ENCODE data around the gene FREM2. TPM values are rescaled to one million over a fixed set of nuclear protein-coding genes. Genes with fewer than 3 reads are reported as not detected.

FREM2 gene
- total RNA-seq, 1 donor from 2014 or later, result 2.8 TPM

- no peaks in the 10 kb centered on the region for H3K36me3 Mint-ChIP-seq (ENCODE audit: low read depth, unreplicated experiment)
- Histone ChIP-seq H3K9ac (ENCODE audit: low read length) (no peak overlapping the region), H3K27me3 (ENCODE audit: insufficient read depth, low read length) (no peaks in the 10 kb centered on the region), H2AFZ (ENCODE audit: low read depth, low read length) (no peak overlapping the region), H3K4me3 (ENCODE audit: insufficient read depth, low read depth, low read length) (no peak overlapping the region), H3K4me1 (ENCODE audit: insufficient read depth, low read length) (no peaks in the 10 kb centered on the region), H3K4me2 (ENCODE audit: low read length) (peak overlapping the region; percentile 42), H3K9me3 (ENCODE audit: insufficient read depth, low read depth, low read length) (no peaks in the 10 kb centered on the region), H4K20me1 (ENCODE audit: insufficient read depth, low read length) (no peaks in the 10 kb centered on the region), H3K79me2 (ENCODE audit: insufficient read depth, low read length) (no peaks in the 10 kb centered on the region), H3K36me3 (ENCODE audit: insufficient read depth, low read length) (no peaks in the 10 kb centered on the region), H3K27ac (ENCODE audit: low read depth, low read length) (no peak overlapping the region)
- no peak for DNase-seq (ENCODE audit: low read depth)
- no peak overlapping the region for H3K27ac Mint-ChIP-seq (ENCODE audit: unreplicated experiment)
- H3K27me3 Mint-ChIP-seq (ENCODE audit: low read depth, unreplicated experiment), result no peaks in the 10 kb centered on the region
- no peak for FAIRE-seq
- no peak for TF ChIP-seq CTCF (IDR thresholded peaks at IDR 0.05; ENCODE audit: insufficient read depth, low read depth, low read length)
- no peak for TF ChIP-seq EZH2 (IDR thresholded peaks at IDR 0.05; ENCODE audit: insufficient read depth, low read length)
- peaks cover 13% of the 10 kb centered on the region for H3K9me3 Mint-ChIP-seq (ENCODE audit: unreplicated experiment)
- peaks cover 8% of the 10 kb centered on the region for H3K4me1 Mint-ChIP-seq (ENCODE audit: low read depth, unreplicated experiment)
- no peak overlapping the region for H3K4me3 Mint-ChIP-seq (ENCODE audit: unreplicated experiment)
Measured at GRCh38 chr13:38804061-38804460, 117.2 kb downstream of the FREM2 start.

GRCh38 chr13:38804536-38804935 is 117.7 kb downstream of the FREM2 start:
- Mint-ChIP-seq H3K36me3 (ENCODE audit: low read depth, unreplicated experiment) (no peaks in the 10 kb centered on the region), H3K9me3 (ENCODE audit: unreplicated experiment) (peaks cover 15% of the 10 kb centered on the region), H3K4me3 (ENCODE audit: unreplicated experiment) (no peak overlapping the region), H3K4me1 (ENCODE audit: low read depth, unreplicated experiment) (peaks cover 8% of the 10 kb centered on the region), H3K27ac (ENCODE audit: unreplicated experiment) (no peak overlapping the region), H3K27me3 (ENCODE audit: low read depth, unreplicated experiment) (no peaks in the 10 kb centered on the region)
- TF ChIP-seq EZH2 (IDR thresholded peaks at IDR 0.05; ENCODE audit: insufficient read depth, low read length) (no peak), CTCF (IDR thresholded peaks at IDR 0.05; ENCODE audit: insufficient read depth, low read depth, low read length) (no peak)
- H3K27ac ChIP-seq (ENCODE audit: low read depth, low read length), result no peak overlapping the region
- no peaks in the 10 kb centered on the region for H3K9me3 ChIP-seq (ENCODE audit: insufficient read depth, low read depth, low read length)
- no peaks in the 10 kb centered on the region for H3K4me1 ChIP-seq (ENCODE audit: insufficient read depth, low read length)
- FAIRE-seq (no peak), DNase-seq (ENCODE audit: low read depth) (peak; percentile 66)
- no peak overlapping the region for H2AFZ ChIP-seq (ENCODE audit: low read depth, low read length)
- H3K79me2 ChIP-seq (ENCODE audit: insufficient read depth, low read length), result no peaks in the 10 kb centered on the region
- H3K27me3 ChIP-seq (ENCODE audit: insufficient read depth, low read length), result no peaks in the 10 kb centered on the region
- H3K9ac ChIP-seq (ENCODE audit: low read length), result no peak overlapping the region
- H3K4me3 ChIP-seq (ENCODE audit: insufficient read depth, low read depth, low read length), result no peak overlapping the region
- no peaks in the 10 kb centered on the region for H3K36me3 ChIP-seq (ENCODE audit: insufficient read depth, low read length)
- H4K20me1 ChIP-seq (ENCODE audit: insufficient read depth, low read length), result no peaks in the 10 kb centered on the region
- peak overlapping the region; percentile 42 for H3K4me2 ChIP-seq (ENCODE audit: low read length)

- Histone ChIP-seq H3K27ac (ENCODE audit: low read depth, low read length) (no peak overlapping the region), H3K36me3 (ENCODE audit: insufficient read depth, low read length) (no peaks in the 10 kb centered on the region), H3K4me3 (ENCODE audit: insufficient read depth, low read depth, low read length) (no peak overlapping the region), H2AFZ (ENCODE audit: low read depth, low read length) (no peak overlapping the region), H3K4me2 (ENCODE audit: low read length) (no peak overlapping the region), H3K9me3 (ENCODE audit: insufficient read depth, low read depth, low read length) (no peaks in the 10 kb centered on the region), H3K79me2 (ENCODE audit: insufficient read depth, low read length) (no peaks in the 10 kb centered on the region), H3K27me3 (ENCODE audit: insufficient read depth, low read length) (no peaks in the 10 kb centered on the region), H3K4me1 (ENCODE audit: insufficient read depth, low read length) (no peaks in the 10 kb centered on the region), H4K20me1 (ENCODE audit: insufficient read depth, low read length) (no peaks in the 10 kb centered on the region), H3K9ac (ENCODE audit: low read length) (no peak overlapping the region)
- Mint-ChIP-seq H3K4me3 (ENCODE audit: unreplicated experiment) (no peak overlapping the region), H3K9me3 (ENCODE audit: unreplicated experiment) (peaks cover under 1% of the 10 kb centered on the region), H3K4me1 (ENCODE audit: low read depth, unreplicated experiment) (peaks cover 11% of the 10 kb centered on the region), H3K27me3 (ENCODE audit: low read depth, unreplicated experiment) (no peaks in the 10 kb centered on the region), H3K36me3 (ENCODE audit: low read depth, unreplicated experiment) (no peaks in the 10 kb centered on the region), H3K27ac (ENCODE audit: unreplicated experiment) (no peak overlapping the region)
- FAIRE-seq (no peak), DNase-seq (ENCODE audit: low read depth) (no peak)
- TF ChIP-seq EZH2 (IDR thresholded peaks at IDR 0.05; ENCODE audit: insufficient read depth, low read length) (no peak), CTCF (IDR thresholded peaks at IDR 0.05; ENCODE audit: insufficient read depth, low read depth, low read length) (no peak)
Measured at GRCh38 chr13:38814331-38814730, 127.5 kb downstream of the FREM2 start.

Data from astrocyte (in vitro differentiated cells and primary cell).